Ishikawa (cell line): ENCODE results near the gene SLC38A11.

ENCODE experiments used
- CEBPB ChIP-seq: IDR thresholded peaks from 2 replicates; pipeline ENCODE4 v1.6.1; 2012
- CREB1 ChIP-seq: IDR thresholded peaks from 2 replicates; pipeline ENCODE4 v1.6.1; 2012; ENCODE audit warnings: low read depth
- EGR1 ChIP-seq: IDR thresholded peaks from 2 replicates; pipeline ENCODE4 v1.6.1; 2012
- EP300 ChIP-seq: IDR thresholded peaks from 2 replicates; pipeline ENCODE4 v1.6.1; 2012; ENCODE audit warnings: borderline replicate concordance
- FOXM1 ChIP-seq: IDR thresholded peaks from 2 replicates; pipeline ENCODE4 v1.6.1; 2012; ENCODE audit warnings: low read depth, borderline replicate concordance
- NFIC ChIP-seq: IDR thresholded peaks from 2 replicates; pipeline ENCODE4 v1.6.1; 2012
- RAD21 ChIP-seq: IDR thresholded peaks from 2 replicates; pipeline ENCODE4 v1.6.1; 2012; ENCODE audit warnings: low read depth
- REST ChIP-seq: IDR thresholded peaks from 2 replicates; pipeline ENCODE4 v1.6.1; 2012; ENCODE audit warnings: low read depth, mild to moderate bottlenecking
- TAF1 ChIP-seq: IDR thresholded peaks from 2 replicates; pipeline ENCODE4 v1.6.1; 2012; ENCODE audit warnings: low read depth, mild to moderate bottlenecking
- TCF12 ChIP-seq: IDR thresholded peaks from 2 replicates; pipeline ENCODE4 v1.6.1; 2012; ENCODE audit warnings: low read depth
- TEAD4 ChIP-seq: IDR thresholded peaks from 2 replicates; pipeline ENCODE4 v1.6.1; 2012
- YY1 ChIP-seq: IDR thresholded peaks from 2 replicates; pipeline ENCODE4 v1.6.1; 2012; ENCODE audit warnings: low read depth
- ZBTB7A ChIP-seq: IDR thresholded peaks from 2 replicates; pipeline ENCODE4 v1.6.1; 2012; ENCODE audit warnings: low read depth
- TF ChIP-seq, protein P1 (sequence below): IDR thresholded peaks from 2 replicates; pipeline ENCODE4 v1.6.1; 2012
- TF ChIP-seq, protein P2 (sequence below): IDR thresholded peaks from 2 replicates; pipeline ENCODE4 v1.6.1; 2012

SLC38A11 gene

GRCh38 chr2:164992818-164993217, 37.5 kb upstream of the SLC38A11 start:
- TF ChIP-seq REST (no peak), RAD21 (peak; percentile 70), TCF12 (no peak), TAF1 (no peak)

DNA sequence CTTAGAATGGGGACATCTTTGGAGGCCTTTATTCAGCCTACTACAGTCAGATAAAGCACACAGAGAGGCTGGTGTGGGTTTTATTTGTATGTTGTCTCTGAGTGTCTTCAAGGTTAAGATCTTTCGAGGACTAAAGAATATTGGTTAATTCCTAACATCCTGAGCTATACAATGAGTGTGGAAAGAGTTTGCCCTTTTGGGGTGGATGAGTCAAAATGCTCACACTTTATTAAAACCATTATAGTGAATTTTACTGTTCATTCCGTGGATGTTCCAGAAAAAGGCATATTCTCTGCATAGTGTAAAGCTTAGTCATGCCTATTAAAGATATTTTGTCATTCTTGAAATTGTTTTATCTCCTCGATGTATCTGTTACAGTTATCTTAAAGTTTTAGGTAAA, 29.1 kb upstream of the SLC38A11 start:
- TF ChIP-seq TAF1 (no peak), YY1 (no peak), ZBTB7A (no peak), CEBPB (no peak)
- TF ChIP-seq, protein P1, sequence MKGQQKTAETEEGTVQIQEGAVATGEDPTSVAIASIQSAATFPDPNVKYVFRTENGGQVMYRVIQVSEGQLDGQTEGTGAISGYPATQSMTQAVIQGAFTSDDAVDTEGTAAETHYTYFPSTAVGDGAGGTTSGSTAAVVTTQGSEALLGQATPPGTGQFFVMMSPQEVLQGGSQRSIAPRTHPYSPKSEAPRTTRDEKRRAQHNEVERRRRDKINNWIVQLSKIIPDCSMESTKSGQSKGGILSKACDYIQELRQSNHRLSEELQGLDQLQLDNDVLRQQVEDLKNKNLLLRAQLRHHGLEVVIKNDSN: no peak

DNA sequence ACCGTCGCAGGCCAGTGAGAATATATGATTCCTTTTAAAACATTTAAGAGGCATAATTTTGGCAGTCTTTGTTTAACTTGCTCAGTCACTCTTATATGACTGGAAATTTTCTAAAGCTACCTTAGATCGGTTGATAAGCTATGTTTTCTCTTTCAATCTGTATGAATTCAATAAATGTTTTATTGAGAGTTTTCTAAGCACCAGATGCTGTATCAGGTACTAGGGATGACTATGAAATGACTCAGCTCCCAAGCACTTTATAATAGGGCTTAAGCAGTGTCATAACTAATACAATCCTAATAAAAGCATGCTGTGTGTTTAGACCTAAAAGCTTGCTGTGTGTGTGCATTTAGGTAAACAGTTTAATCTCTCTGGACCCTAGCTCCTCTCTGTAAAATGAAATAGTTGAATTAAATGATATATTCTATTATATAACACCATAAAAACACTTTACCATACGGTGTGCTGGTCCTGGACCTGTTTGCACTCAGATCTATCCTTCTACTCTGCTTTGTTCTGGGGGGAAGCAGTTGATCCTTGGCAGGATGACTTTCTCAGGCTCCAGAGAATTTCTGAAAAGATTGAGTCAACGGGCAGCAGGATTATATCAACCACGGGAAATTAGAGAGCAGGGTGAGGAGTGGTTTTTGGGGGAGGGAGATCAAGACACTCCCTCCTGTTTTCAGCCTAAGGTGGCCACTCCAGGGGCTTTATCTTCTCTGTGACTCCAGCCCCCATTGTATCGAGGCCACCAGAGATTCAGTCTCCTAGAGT, 26.1 kb upstream of the SLC38A11 start:
- TF ChIP-seq EP300: no peak
- no peak for TF ChIP-seq NFIC
- TF ChIP-seq, protein P2, sequence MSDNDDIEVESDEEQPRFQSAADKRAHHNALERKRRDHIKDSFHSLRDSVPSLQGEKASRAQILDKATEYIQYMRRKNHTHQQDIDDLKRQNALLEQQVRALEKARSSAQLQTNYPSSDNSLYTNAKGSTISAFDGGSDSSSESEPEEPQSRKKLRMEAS: no peak
- TF ChIP-seq, protein P1: no peak
- no peak for TF ChIP-seq CEBPB
- no peak for TF ChIP-seq REST
- no peak for TF ChIP-seq RAD21
- TF ChIP-seq TEAD4: no peak
- TF ChIP-seq EGR1: no peak
- TF ChIP-seq CREB1: no peak

DNA sequence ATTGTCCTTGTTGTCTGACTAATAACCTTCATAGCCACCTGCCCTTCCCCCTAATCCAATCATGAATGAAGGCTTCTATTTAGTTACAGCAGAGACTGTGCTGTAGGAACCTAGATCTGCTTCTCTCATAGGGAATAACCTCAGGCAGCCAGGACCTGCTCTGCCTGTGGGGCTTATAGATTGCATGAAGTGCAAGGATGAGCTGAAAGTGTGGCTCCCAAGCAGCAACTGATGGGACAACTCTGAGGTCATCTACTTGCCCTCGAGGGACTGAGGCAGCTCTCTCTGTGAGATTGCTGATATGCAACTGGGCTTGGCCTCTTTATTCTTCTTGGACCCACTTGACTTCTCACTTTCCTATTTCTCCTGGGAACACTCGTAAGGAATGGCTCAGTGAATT, 23.8 kb upstream of the SLC38A11 start:
- no peak for TF ChIP-seq TCF12
- no peak for TF ChIP-seq REST
- no peak for TF ChIP-seq CEBPB
- no peak for TF ChIP-seq ZBTB7A
- TF ChIP-seq, protein P1: no peak
- no peak for TF ChIP-seq TAF1
- no peak for TF ChIP-seq TEAD4
- TF ChIP-seq RAD21: no peak
- TF ChIP-seq, protein P2: no peak
- TF ChIP-seq NFIC: no peak
- TF ChIP-seq CREB1: no peak
- TF ChIP-seq EP300: no peak
- TF ChIP-seq FOXM1: no peak
- TF ChIP-seq YY1: no peak
- no peak for TF ChIP-seq EGR1

- no peak for TF ChIP-seq RAD21
- no peak for TF ChIP-seq CREB1
- TF ChIP-seq EP300: no peak
- no peak for TF ChIP-seq REST
- no peak for TF ChIP-seq TCF12
- no peak for TF ChIP-seq EGR1
Measured at GRCh38 chr2:164976301-164976700, 21.0 kb upstream of the SLC38A11 start.
